HG03060 (cell line): ENCODE results near the gene SETBP1.
A peak's percentile ranks its signal among the peaks of the same experiment; 100 is the strongest.
"Not testable (repeated sequence)": the region's sequence is repeated elsewhere in the genome, so short reads cannot be mapped to it uniquely, and the experiment has no call there.

Experiments
- ATAC-seq: cut with Tn5 transposase; IDR thresholded peaks from one replicate; pipeline ENCODE4 v1.9.1; 2021; ENCODE audit warnings: low read depth, moderate number of reproducible peaks; ENCODE audit not compliant: unreplicated experiment

SETBP1 gene

GRCh38 chr18:44786257-44786656 is 105.6 kb downstream of the SETBP1 start:
- ATAC-seq = no peak

DNA sequence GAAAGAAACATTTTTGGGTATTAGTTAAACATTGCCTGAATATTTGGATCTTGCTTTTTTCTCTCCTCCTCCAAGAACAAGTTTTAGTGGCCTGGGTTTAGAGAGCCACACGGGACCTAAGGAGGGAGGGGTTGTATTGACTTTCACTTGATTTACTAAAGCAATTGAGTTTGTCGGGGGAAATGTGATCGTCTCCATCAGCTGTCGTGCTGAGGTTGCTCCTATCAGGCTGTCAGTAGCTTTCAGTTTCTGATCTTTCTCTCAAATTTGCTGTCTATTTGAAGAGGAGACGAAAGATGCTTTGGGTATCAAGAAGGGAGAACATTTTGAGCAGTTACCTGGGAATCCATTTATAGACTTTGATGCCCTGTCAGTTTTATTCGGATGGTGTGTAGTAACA is 106.0 kb downstream of the SETBP1 start:
- no peak for ATAC-seq

- ATAC-seq = no peak
These were observed 107.6 kb downstream of the SETBP1 start for GRCh38 chr18:44788334-44788733.

DNA sequence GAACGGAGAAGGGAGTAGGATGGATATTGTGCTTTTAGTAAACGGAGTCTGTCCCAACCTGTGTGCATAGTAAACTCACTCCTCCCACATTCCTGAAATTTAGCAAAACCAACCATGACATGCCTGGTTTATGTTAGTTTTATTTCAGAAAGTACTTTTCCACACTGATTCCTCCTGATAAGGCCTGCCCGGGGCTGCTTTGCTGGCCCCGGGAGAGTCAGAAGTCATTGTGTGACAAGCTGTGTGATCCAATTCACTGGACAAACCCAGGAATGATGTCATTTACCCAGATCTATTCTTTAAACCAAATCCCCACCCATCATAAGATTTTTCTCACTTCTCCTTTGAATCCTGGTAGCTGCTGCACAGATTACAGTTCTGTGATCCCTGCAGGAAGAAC is 109.0 kb downstream of the SETBP1 start:
- no peak for ATAC-seq

DNA sequence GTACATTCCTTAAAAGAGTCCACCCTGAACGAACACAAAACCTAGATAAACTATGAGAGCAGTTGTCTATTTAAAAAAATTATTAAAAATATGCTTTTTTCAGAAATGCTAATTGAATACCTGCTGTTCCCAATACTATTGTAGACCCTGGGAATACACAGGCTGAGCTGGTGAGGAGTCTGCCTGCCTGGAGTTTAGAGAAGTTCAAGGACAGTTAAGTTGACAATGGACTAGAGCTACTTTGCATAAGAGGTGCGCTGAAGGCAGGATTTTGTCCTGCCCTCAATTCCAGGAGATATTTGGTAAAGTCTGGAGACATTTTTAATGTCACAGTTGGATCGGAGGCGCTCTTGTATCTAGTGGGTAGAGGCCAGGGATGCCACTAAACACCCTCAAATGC is 110.2 kb downstream of the SETBP1 start:
- no peak for ATAC-seq

DNA sequence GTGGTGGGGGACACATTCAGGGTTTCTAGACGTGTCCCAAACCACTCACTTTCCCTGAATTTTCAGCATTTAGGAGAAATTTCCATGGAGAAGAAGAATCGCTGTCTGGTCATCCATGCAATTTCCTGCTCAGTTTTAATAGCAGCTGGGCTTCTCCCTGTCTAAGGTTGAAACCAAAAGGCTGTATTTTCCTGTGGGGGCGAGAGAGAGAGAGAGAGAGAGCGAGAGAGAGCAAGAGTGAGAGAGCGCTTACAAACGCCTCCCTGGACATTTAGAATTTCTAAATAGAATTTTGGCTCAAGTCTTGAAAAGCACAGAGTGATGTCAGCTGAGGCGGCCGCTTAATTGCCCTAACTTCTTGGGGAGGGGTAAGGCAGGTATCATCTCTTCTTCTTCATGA is 110.8 kb downstream of the SETBP1 start:
- no peak for ATAC-seq

DNA sequence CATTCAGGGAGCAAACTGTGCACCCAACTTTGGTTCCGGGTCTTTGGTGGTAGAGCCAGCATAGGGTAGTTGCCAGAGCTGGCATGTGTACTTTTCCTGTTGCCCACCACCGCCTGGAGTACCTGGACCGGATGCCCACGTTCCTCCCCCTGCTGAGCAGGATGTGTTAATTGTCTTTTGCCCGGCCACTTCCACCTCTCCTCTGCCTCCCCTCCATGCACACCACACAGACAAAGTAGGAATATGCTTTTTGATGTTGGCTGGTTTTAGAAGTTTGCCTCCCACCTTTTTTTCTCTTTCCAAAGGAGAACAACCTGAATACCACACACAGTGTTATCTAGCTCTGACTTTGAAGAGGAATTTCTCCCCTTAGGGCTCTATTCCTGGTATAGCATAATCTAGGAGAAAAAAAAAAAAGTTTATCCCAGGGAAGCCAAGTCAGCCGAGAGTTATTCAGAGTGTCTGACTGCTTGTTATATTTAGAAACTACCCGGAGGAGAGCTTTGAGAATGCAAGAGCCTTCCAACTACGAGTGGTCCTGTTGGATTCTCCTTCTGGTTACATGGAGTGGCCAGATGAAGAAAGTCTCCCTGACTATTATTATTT is 111.9 kb downstream of the SETBP1 start:
- ATAC-seq = no peak

GRCh38 chr18:44793194-44793593 is 112.5 kb downstream of the SETBP1 start:
- no peak for ATAC-seq

DNA sequence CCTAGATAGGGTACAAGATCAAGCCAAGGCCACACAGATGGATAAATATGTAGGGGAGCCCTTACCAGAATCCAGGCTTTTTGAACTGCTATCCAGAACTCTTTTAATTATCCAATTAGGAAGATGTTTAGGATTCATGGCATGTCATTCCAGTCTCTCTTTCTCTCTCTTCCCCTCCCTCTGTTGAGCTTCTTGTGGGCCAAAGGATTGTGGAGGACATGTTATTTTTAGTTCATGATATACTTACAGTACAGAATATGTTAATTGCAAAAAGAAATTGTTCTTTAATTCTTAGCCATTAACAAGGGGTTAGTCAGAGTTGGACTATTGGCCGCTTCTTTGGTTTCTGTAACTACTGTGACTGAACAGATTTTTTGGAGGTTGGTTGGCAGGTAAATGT is 113.0 kb downstream of the SETBP1 start:
- ATAC-seq = no peak

- ATAC-seq = no peak
These were observed 114.6 kb downstream of the SETBP1 start for GRCh38 chr18:44795241-44795640.

- no peak for ATAC-seq
These were observed 116.0 kb downstream of the SETBP1 start for GRCh38 chr18:44796429-44797428.

DNA sequence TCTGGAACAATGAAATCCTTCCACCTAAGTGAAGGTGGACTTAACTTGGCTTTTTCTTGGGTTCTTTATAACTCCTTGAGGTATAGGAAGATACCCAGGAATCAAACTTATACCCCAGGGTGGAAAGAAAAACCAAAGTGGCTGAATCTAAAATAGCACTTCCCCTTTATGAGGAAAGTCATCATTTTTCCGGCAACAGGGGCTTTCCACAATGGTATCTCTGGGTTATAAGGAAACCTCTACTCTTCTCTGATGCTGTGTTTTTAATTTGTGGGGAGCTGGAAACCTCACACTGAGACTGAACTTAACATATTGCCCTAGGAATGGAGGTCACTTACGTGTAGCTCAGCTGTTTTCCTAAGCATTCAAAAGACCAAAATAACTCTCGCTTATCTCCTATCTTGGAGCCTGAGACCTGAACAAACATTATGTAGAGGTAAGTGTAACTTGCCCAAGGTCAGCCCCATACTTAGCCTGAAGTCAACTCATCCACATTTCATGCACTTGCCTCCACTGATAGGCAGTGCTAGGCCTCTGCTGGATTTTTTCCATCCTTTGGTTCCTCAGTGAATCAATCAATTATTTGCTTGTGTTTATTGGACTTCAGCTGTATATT is 117.9 kb downstream of the SETBP1 start:
- no peak for ATAC-seq

DNA sequence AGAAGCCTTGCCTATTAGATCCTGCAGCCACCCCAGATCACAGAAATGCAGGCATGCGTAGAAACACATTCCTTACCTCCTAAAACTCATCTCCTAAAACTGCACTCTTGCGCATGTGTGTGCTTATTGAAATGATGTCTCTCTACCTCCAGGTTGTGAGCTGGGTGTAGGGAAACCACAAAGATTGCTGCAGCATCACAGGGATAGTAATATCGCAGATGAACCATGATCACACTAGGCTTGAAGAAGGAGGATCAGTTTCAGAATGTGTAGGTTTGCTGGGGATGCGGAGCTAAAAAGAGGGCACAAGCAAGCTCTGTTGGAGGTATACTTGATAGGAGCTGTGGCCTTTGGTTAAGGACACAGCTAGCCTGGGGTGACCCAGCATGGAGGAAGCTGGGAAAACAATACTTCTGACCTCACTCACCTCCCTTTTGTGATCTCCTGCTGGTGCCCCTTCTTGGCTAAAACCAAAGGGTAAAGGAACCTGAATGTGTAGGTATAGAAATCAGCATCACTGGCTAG is 118.8 kb downstream of the SETBP1 start:
- no peak for ATAC-seq

GRCh38 chr18:44799907-44800421 is 119.3 kb downstream of the SETBP1 start:
- ATAC-seq = peak; percentile 60

DNA sequence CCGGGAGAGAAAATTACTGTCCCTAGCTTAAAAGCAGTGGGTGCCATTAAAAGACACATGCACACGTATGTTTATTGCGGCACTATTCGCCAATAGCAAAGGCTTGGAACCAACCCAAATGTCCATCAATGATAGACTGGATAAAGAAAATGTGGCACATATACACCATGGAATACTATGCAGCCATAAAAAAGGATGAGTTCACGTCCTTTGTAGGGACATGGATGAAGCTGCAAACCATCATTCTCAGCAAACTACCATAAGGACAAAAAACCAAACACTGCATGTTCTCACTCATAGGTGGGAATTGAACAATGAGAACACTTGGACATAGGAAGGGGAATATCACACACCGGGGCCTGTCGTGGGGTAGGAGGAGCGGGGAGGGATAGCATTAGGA is 120.1 kb downstream of the SETBP1 start:
- not testable (repeated sequence) for ATAC-seq

DNA sequence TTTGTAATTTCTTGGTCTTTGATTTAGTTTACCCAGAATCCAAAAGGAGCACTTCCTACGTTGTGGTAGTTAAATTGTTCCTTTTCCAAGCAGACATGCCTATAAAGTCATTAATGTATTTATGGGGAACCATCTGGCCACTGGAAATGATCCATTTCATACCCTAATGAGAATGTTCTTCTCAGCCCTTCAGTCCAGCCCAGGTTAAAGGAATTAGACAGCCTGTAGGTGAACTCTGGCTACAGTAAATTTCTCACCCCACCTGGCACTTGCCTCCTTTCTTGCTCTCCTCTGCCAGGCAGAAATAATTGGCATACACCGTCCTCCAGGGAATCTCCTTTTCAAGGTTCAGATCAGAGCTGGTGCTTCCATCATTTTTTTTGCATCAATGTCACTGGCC is 121.1 kb downstream of the SETBP1 start:
- ATAC-seq = no peak

DNA sequence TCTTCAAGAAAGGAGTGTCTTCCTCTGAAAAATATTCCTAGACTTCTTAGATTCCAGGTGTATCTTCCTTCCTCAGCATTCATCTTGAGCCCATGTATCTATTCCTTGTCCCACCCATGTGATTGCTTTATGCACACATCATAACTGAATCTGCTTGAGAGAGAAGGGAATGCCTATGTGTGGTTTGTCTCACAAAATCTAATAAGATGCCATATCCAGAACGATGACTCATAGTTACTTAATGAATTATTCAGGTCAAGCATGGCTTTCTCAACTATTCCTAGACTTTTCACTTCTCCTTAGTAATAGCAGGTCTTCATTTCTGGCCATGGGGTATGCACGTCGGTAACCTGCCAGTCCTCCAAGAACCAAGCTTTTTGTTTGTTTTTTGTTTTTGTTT is 121.8 kb downstream of the SETBP1 start:
- no peak for ATAC-seq

DNA sequence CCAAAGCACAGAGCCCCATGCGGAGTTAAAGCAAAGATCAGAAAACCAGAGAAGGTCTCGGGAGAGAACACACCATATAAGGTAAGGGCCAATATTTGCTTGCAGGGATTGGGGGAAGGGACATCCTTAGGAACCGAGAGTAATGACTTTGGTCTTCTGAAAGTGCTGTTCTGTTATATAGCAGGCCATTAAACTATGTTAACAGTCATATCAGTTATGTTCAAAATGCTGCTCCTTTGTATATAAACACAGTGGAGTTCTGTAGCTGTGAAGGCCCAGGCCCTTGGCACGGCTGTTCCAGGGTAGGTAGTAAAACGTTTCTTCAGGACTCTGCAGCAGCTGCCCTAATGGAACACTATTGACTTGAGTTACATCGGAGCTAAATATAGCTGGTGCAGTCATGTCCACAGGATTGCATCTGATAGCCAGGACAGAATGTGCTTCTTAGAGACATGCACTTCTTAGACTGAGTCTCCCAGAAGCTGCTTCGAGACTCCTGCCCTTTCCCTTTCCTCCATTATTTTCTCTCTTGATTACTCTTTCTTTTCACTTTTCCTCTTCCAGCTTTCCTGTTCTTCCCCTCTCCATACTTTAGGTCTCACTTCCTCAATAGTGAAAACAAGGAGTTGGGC is 122.4 kb downstream of the SETBP1 start:
- no peak for ATAC-seq

GRCh38 chr18:44804033-44804432 is 123.3 kb downstream of the SETBP1 start:
- ATAC-seq = no peak

- ATAC-seq = no peak
These were observed 124.5 kb downstream of the SETBP1 start for GRCh38 chr18:44805176-44805575.

GRCh38 chr18:44805643-44806042 is 125.0 kb downstream of the SETBP1 start:
- ATAC-seq = no peak
